GM12891 (cell line): Measurements from ENCODE around the gene IZUMO4.
"Not testable (repeated sequence)": the region's sequence is repeated elsewhere in the genome, so short reads cannot be mapped to it uniquely, and the experiment has no call there.

Experiments
- POLR2A ChIP-seq: IDR thresholded peaks from 2 replicates; pipeline ENCODE4 v1.6.1; 2011; ENCODE audit warnings: low read depth, low read length, control low read depth
- TAF1 ChIP-seq: IDR thresholded peaks from 2 replicates; pipeline ENCODE4 v1.6.1; 2011; ENCODE audit warnings: low read depth, low read length, control low read depth

GRCh38 chr19:2128252-2128651, 31.5 kb downstream of the IZUMO4 start:
- TF ChIP-seq POLR2A, TAF1: not testable (repeated sequence)
